A673 (cell line): Measurements from ENCODE around the gene COL4A2. TPM values are rescaled to one million over a fixed set of nuclear protein-coding genes. Genes with fewer than 3 reads are reported as not detected.
A peak's percentile ranks its signal among the peaks of the same experiment; 100 is the strongest.

Experiments used
- BruUV-seq: library from RNA; stranded (reverse); fragments of 400-500 nt; replicated peaks from 2 replicates; lab custom pipeline; 2021; lab: Mats Ljungman, UMichigan
- CTCF ChIA-PET: fragments of 300-600 bp; sonication (Branson Sonifier 250); formaldehyde crosslinking; loops from one replicate; lab custom pipeline; 2022; ENCODE audit warnings: antibody characterized with exemption; lab: Charles Lee
- POLR2A ChIA-PET: fragments of 300-600 bp; sonication (Branson Sonifier 250); formaldehyde crosslinking; loops from one replicate; lab custom pipeline; 2022; ENCODE audit warnings: antibody characterized with exemption; ENCODE audit not compliant: low non-redundant PET; lab: Charles Lee
- DNase-seq: peaks from one replicate; pipeline ENCODE4 v3.0.0-alpha.2; 2015; ENCODE audit warnings: low spot score
- H3K27ac ChIP-seq: fragments of 200-600 bp; sonication (generic); 2 replicates; pipeline ENCODE4 v1.5.1; 2016; ENCODE audit warnings: mixed run types, low read depth, mild to moderate bottlenecking, mixed read lengths, antibody characterized with exemption, low read length; ENCODE audit not compliant: poor library complexity, severe bottlenecking
- H3K27me3 ChIP-seq: fragments of 200-600 bp; sonication (generic); replicated peaks from 2 replicates; pipeline ENCODE4 v1.6.1; 2017; ENCODE audit warnings: mixed run types, low read depth, mild to moderate bottlenecking, mixed read lengths, antibody characterized with exemption, low read length; ENCODE audit not compliant: insufficient read depth, poor library complexity
- H3K36me3 ChIP-seq: fragments of 200-600 bp; sonication (generic); 2 replicates; pipeline ENCODE4 v1.6.1; 2016; ENCODE audit warnings: mixed run types, mild to moderate bottlenecking, mixed read lengths, antibody characterized with exemption, low read length; ENCODE audit not compliant: insufficient read depth, poor library complexity, severe bottlenecking
- H3K4me1 ChIP-seq: fragments of 200-600 bp; sonication (generic); 2 replicates; pipeline ENCODE4 v1.6.1; 2017; ENCODE audit warnings: mixed run types, mild to moderate bottlenecking, mixed read lengths, antibody characterized with exemption, low read length; ENCODE audit not compliant: insufficient read depth, poor library complexity, severe bottlenecking
- H3K4me3 ChIP-seq: fragments of 200-600 bp; sonication (generic); 2 replicates; pipeline ENCODE4 v1.5.1; 2016; ENCODE audit warnings: low read depth, mixed run types, mild to moderate bottlenecking, mixed read lengths, low read length; ENCODE audit not compliant: poor library complexity, severe bottlenecking
- H3K9me3 ChIP-seq: fragments of 200-600 bp; sonication (generic); 2 replicates; pipeline ENCODE4 v1.6.1; 2016; ENCODE audit warnings: mixed run types, low read depth, mild to moderate bottlenecking, mixed read lengths, antibody characterized with exemption, low read length; ENCODE audit not compliant: poor library complexity, severe bottlenecking
- CTCF ChIP-seq: fragments of 300-800, 200-600 bp; sonication (generic); conservative IDR thresholded peaks from 2 replicates; pipeline ENCODE4 v1.5.1; 2017; ENCODE audit warnings: low read depth, mild to moderate bottlenecking, antibody characterized with exemption, low read length, moderate library complexity, mixed read lengths
- EZH2 ChIP-seq: fragments of 200-600 bp; sonication (generic); IDR thresholded peaks from 2 replicates; pipeline ENCODE4 v1.6.1; 2017; ENCODE audit warnings: borderline replicate concordance, low read depth, mild to moderate bottlenecking, mixed read lengths, antibody characterized with exemption, low read length; ENCODE audit not compliant: poor library complexity, severe bottlenecking
- intact Hi-C: fragments of 100-400 bp; cut with micrococcal nuclease; formaldehyde crosslinking; loops from one replicate; pipeline ENCODE4 v1.10.0; 2022; ENCODE audit not compliant: unreplicated experiment
- total RNA-seq: library from RNA; stranded (reverse); gene quantifications from 2 replicates; pipeline ENCODE4 v1.2.3, GENCODE V29; 2021

Gene COL4A2
- total RNA-seq, 1 experiment from 2014 or later: 184 TPM

- H3K4me3 ChIP-seq: no peak overlapping the region
- intact Hi-C loops: no loop called here
- CTCF ChIA-PET: no interaction called here
Observed at GRCh38 chr13:110559986-110560385, 252.9 kb downstream of the COL4A2 start.

GRCh38 chr13:110560601-110561343, 253.7 kb downstream of the COL4A2 start:
- intact Hi-C loops: no loop called here
- ChIA-PET POLR2A (no interaction called here), CTCF (no interaction called here)
- no peak overlapping the region for H3K27ac ChIP-seq
- H3K36me3 ChIP-seq: no peaks in the 10 kb centered on the region
- H3K9me3 ChIP-seq: no peaks in the 10 kb centered on the region
- H3K4me1 ChIP-seq: peaks cover 4% of the 10 kb centered on the region
- peaks cover 4% of the 10 kb centered on the region for H3K27me3 ChIP-seq
- TF ChIP-seq CTCF (no peak), EZH2 (no peak)
- BruUV-seq: TSS peak; percentile 22
- DNase-seq: no peak
- peak overlapping the region; percentile 85 for H3K4me3 ChIP-seq

More at GRCh38 chr13:110559986-110560385, 252.9 kb downstream of the COL4A2 start:
- POLR2A ChIA-PET: no interaction called here
- DNase-seq: no peak
- TF ChIP-seq CTCF: no peak
- TF ChIP-seq EZH2: no peak
- no TSS peak for BruUV-seq
- peaks cover 4% of the 10 kb centered on the region for H3K4me1 ChIP-seq
- no peaks in the 10 kb centered on the region for H3K9me3 ChIP-seq
- peaks cover 4% of the 10 kb centered on the region for H3K27me3 ChIP-seq
- no peaks in the 10 kb centered on the region for H3K36me3 ChIP-seq
- no peak overlapping the region for H3K27ac ChIP-seq

GRCh38 chr13:110561344-110562035, 254.4 kb downstream of the COL4A2 start, which contains the start of gene RAB20:
TSS of gene RAB20 (minus strand) at chr13:110561722. CDS start at chr13:110561519, 203 bp downstream.
- peak; percentile 78 for DNase-seq
- H3K27ac ChIP-seq: no peak within 1 kb of the TSS
- H3K9me3 ChIP-seq: no peaks in the 10 kb centered on the region
- intact Hi-C loops: no loop called here
- H3K36me3 ChIP-seq: no peaks in the 10 kb centered on the region
- peaks cover 4% of the 10 kb centered on the region for H3K27me3 ChIP-seq
- H3K4me3 ChIP-seq: peak within 1 kb of the TSS; percentile 85
- ChIA-PET CTCF (interaction anchor here (0.7 kb wide), 1 partner anchor 257 kb away, joined by 4 read pairs; no protein-coding TSS in a partner anchor), POLR2A (no interaction called here)
- peaks cover 4% of the 10 kb centered on the region for H3K4me1 ChIP-seq
- TF ChIP-seq EZH2: no peak
- no peak for TF ChIP-seq CTCF
- BruUV-seq: no TSS peak
